H9 (cell line): ENCODE results near the gene SPATA25. TPM values are rescaled to one million over a fixed set of nuclear protein-coding genes. Genes with fewer than 3 reads are reported as not detected.

ENCODE experiments used
- DNase-seq: peaks from one replicate; pipeline ENCODE4 v3.0.0-alpha.2; 2017
- H2AFZ ChIP-seq: one replicate; pipeline ENCODE4 v1.6.1; 2013; ENCODE audit warnings: mild to moderate bottlenecking, low read length, control low read depth, moderate library complexity
- H2AK5ac ChIP-seq: 2 replicates; pipeline ENCODE4 v1.6.1; 2013; ENCODE audit warnings: low read length, control low read depth, mixed read lengths; ENCODE audit not compliant: insufficient read length
- H2BK120ac ChIP-seq: one replicate; pipeline ENCODE4 v1.6.1; 2013; ENCODE audit warnings: low read depth, mild to moderate bottlenecking, low read length, control low read depth, inconsistent platforms; ENCODE audit not compliant: poor library complexity, severe bottlenecking
- H2BK12ac ChIP-seq: 2 replicates; pipeline ENCODE4 v1.6.1; 2013; ENCODE audit warnings: low read length, control low read depth, mixed read lengths, low read depth; ENCODE audit not compliant: insufficient read length
- H2BK15ac ChIP-seq: 2 replicates; pipeline ENCODE4 v1.6.1; 2013; ENCODE audit warnings: low read depth, low read length, control low read depth
- H2BK20ac ChIP-seq: one replicate; pipeline ENCODE4 v1.6.1; 2013; ENCODE audit warnings: low read depth, mild to moderate bottlenecking, low read length, control low read depth, inconsistent platforms; ENCODE audit not compliant: poor library complexity, severe bottlenecking
- H2BK5ac ChIP-seq: 2 replicates; pipeline ENCODE4 v1.6.1; 2013; ENCODE audit warnings: low read length, control low read depth, mixed read lengths; ENCODE audit not compliant: insufficient read length
- H3K14ac ChIP-seq: 2 replicates; pipeline ENCODE4 v1.6.1; 2013; ENCODE audit warnings: low read length, control low read depth; ENCODE audit not compliant: insufficient read depth
- H3K18ac ChIP-seq: 2 replicates; pipeline ENCODE4 v1.6.1; 2013; ENCODE audit warnings: low read depth, mild to moderate bottlenecking, mixed read lengths, low read length, control low read depth; ENCODE audit not compliant: insufficient read length
- H3K23ac ChIP-seq: 2 replicates; pipeline ENCODE4 v1.6.1; 2013; ENCODE audit warnings: low read length, control low read depth, mixed read lengths, low read depth; ENCODE audit not compliant: insufficient read length
- H3K23me2 ChIP-seq: 2 replicates; pipeline ENCODE4 v1.6.1; 2013; ENCODE audit warnings: low read depth, mild to moderate bottlenecking, mixed read lengths, low read length, control low read depth; ENCODE audit not compliant: insufficient read length, poor library complexity, severe bottlenecking
- H3K27ac ChIP-seq: 2 replicates; pipeline ENCODE4 v1.5.1; 2013; ENCODE audit warnings: low read length, control low read depth, mixed read lengths, low read depth; ENCODE audit not compliant: insufficient read length
- H3K27me3 ChIP-seq: 2 replicates; pipeline ENCODE4 v1.6.1; 2013; ENCODE audit warnings: low read length, control low read depth, inconsistent platforms; ENCODE audit not compliant: insufficient read depth
- H3K4ac ChIP-seq: 2 replicates; pipeline ENCODE4 v1.6.1; 2013; ENCODE audit warnings: low read depth, mild to moderate bottlenecking, control low read depth, inconsistent platforms, low read length, moderate library complexity
- H3K4me1 ChIP-seq: 2 replicates; pipeline ENCODE4 v1.6.1; 2013; ENCODE audit warnings: low read length, control low read depth, inconsistent platforms; ENCODE audit not compliant: insufficient read depth
- H3K4me2 ChIP-seq: 2 replicates; pipeline ENCODE4 v1.6.1; 2013; ENCODE audit warnings: low read length, control low read depth, mixed read lengths; ENCODE audit not compliant: insufficient read length, insufficient read depth
- H3K56ac ChIP-seq: 2 replicates; pipeline ENCODE4 v1.6.1; 2013; ENCODE audit warnings: low read depth, mild to moderate bottlenecking, mixed read lengths, low read length, control low read depth; ENCODE audit not compliant: insufficient read length
- H3K79me1 ChIP-seq: 2 replicates; pipeline ENCODE4 v1.6.1; 2013; ENCODE audit warnings: low read depth, mild to moderate bottlenecking, moderate library complexity, low read length, control low read depth, inconsistent platforms; ENCODE audit not compliant: insufficient read depth, poor library complexity, severe bottlenecking
- H3K79me2 ChIP-seq: 2 replicates; pipeline ENCODE4 v1.6.1; 2013; ENCODE audit warnings: low read length, control low read depth, inconsistent platforms; ENCODE audit not compliant: insufficient read depth
- H3K9ac ChIP-seq: 2 replicates; pipeline ENCODE4 v1.6.1; 2013; ENCODE audit warnings: low read length, control low read depth, mixed read lengths; ENCODE audit not compliant: insufficient read length; ENCODE audit errors: extremely low read depth
- H3K9me3 ChIP-seq: one replicate; pipeline ENCODE4 v1.6.1; 2013; ENCODE audit warnings: low read depth, low read length, inconsistent platforms; ENCODE audit not compliant: control insufficient read depth
- H3T11ph ChIP-seq: one replicate; pipeline ENCODE4 v1.6.1; 2013; ENCODE audit warnings: mild to moderate bottlenecking, low read length, control low read depth, inconsistent platforms
- H4K20me1 ChIP-seq: one replicate; pipeline ENCODE4 v1.6.1; 2013; ENCODE audit not compliant: control insufficient read depth, insufficient read length, insufficient read depth
- H4K5ac ChIP-seq: 2 replicates; pipeline ENCODE4 v1.6.1; 2013; ENCODE audit warnings: low read depth, mild to moderate bottlenecking, mixed read lengths, low read length, control low read depth; ENCODE audit not compliant: insufficient read length
- H4K8ac ChIP-seq: replicated peaks from 2 replicates; pipeline ENCODE4 v1.6.1; 2013; ENCODE audit warnings: low read length, control low read depth, mixed read lengths, low read depth; ENCODE audit not compliant: insufficient read length
- H4K91ac ChIP-seq: 2 replicates; pipeline ENCODE4 v1.6.1; 2013; ENCODE audit warnings: low read depth, mild to moderate bottlenecking, moderate library complexity, mixed read lengths, low read length, control low read depth; ENCODE audit not compliant: insufficient read length
- H3K27ac Mint-ChIP-seq, 3 experiments: 2 replicates in 2 of 3; 3 replicates in 1 of 3; pipeline ENCODE4 v1.8.0; 2020 to 2021; ENCODE audit warnings: mixed read lengths in 3 of 3, mild to moderate bottlenecking in 1 of 3, moderate library complexity in 1 of 3
- H3K27me3 Mint-ChIP-seq: 2 replicates; pipeline ENCODE4 v1.8.0; 2021; ENCODE audit warnings: low read depth, mild to moderate bottlenecking, moderate library complexity, mixed read lengths
- H3K36me3 Mint-ChIP-seq, 3 experiments: 2 replicates in 2 of 3; 3 replicates in 1 of 3; pipeline ENCODE4 v1.8.0; 2020 to 2021; ENCODE audit warnings: low read depth in 3 of 3, mixed read lengths in 3 of 3; ENCODE audit not compliant: insufficient read depth in 1 of 3
- H3K4me1 Mint-ChIP-seq, 2 experiments: 2 replicates each; pipeline ENCODE4 v1.8.0; 2020; ENCODE audit warnings: mixed read lengths in 2 of 2
- H3K4me3 Mint-ChIP-seq, 2 experiments: 2 replicates in 1 of 2; 3 replicates in 1 of 2; pipeline ENCODE4 v1.8.0; 2020 to 2021; ENCODE audit warnings: mild to moderate bottlenecking in 2 of 2, mixed read lengths in 2 of 2, moderate library complexity in 1 of 2
- H3K9me3 Mint-ChIP-seq, 2 experiments: 2 replicates in 1 of 2; 3 replicates in 1 of 2; pipeline ENCODE4 v1.8.0; 2020; ENCODE audit warnings: mild to moderate bottlenecking in 2 of 2, mixed read lengths in 2 of 2, moderate library complexity in 1 of 2
- WGBS: extraction: QIAGEN DNeasy Blood & Tissue Kit; methylation state at CpG from one replicate; pipeline ENCODE4 v1.1.7; 2013; ENCODE audit warnings: missing lambda C conversion rate, low lambda C conversion rate, mixed read lengths; ENCODE audit not compliant: insufficient read length; ENCODE audit errors: extremely low coverage; 5-methylcytosine and 5-hydroxymethylcytosine counted together
- total RNA-seq: library from RNA; stranded (reverse); gene quantifications from 2 replicates; pipeline ENCODE4 v1.2.1, GENCODE V29; 2021
- TF ChIP-seq, protein P1 (sequence below): fragments of 200-600 bp; sonication (generic); conservative IDR thresholded peaks from 3 replicates; pipeline ENCODE4 v1.8.0; 2021; ENCODE audit warnings: antibody characterized with exemption, mild to moderate bottlenecking

The SPATA25 gene
- total RNA-seq, 1 experiment from 2014 or later: 2.4 TPM

DNA sequence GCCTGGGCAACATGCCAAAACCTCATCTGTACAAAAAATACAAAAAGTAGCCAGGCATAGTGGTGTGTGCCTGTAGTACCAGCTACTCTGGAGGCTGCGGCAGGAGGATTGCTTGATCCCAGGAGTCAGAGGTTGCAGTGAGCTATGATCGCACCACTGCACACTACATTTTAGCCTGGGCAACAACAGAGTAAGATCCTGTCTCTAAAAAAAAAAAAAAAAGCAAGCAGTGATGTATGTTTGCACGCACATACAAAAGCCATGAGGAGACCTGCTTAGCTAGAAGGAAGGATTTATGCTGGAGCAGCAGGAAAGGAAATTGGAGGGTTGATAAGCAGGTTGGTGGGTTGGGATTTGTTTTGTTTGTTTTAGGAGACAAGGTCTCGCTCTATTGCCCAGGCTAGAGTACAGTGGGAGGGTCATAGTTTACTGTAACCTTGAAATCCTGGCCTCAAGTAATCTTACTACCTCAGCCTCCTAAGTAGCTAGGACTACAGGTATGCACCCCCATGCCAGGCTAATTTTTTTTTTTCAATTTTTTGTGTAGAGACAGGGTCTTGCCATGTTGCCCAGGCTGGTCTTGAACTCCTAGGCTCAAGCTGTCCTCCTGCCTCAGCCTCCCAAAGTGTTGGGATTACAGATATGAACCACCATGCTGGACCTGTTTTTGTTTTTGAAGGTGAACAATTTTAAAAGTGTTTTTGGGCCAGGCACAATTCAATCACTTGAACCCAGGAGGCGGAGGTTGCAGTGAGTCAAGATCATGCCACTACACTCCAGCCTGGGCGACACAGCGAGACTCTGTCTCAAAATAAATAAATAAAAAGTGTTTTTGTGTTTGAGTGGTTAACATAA, 26.0 kb downstream of the SPATA25 start:
- Histone ChIP-seq H2BK15ac (no peak overlapping the region; the same call in 1 of the 2 replicates), H2AFZ (no peak overlapping the region), H2BK12ac (no peak overlapping the region), H4K91ac (no peak overlapping the region), H3K4me2 (no peak overlapping the region), H2BK120ac (no peak overlapping the region), H3K56ac (no peak overlapping the region), H3K9ac (no peak overlapping the region), H3K27me3 (no peaks in the 10 kb centered on the region), H3K4me1 (peaks cover 2% of the 10 kb centered on the region; the same call in 1 of the 2 replicates), H4K5ac (no peak overlapping the region), H3K23ac (no peak overlapping the region), H3K23me2 (peaks cover 5% of the 10 kb centered on the region), H3K4ac (no peak overlapping the region), H2BK20ac (no peak overlapping the region), H4K20me1 (peaks cover 2% of the 10 kb centered on the region), H3K79me1 (no peaks in the 10 kb centered on the region), H2AK5ac (no peak overlapping the region), H3T11ph (no peak overlapping the region), H3K27ac (no peak overlapping the region), H3K9me3 (no peaks in the 10 kb centered on the region), H3K14ac (no peak overlapping the region), H3K79me2 (peaks cover 3% of the 10 kb centered on the region; the same call in 1 of the 2 replicates), H3K18ac (no peak overlapping the region), H2BK5ac (no peak overlapping the region), H4K8ac (no peak overlapping the region)
- no peaks in the 10 kb centered on the region for H3K27me3 Mint-ChIP-seq
- H3K9me3 Mint-ChIP-seq: no peaks in the 10 kb centered on the region
- DNase-seq: no peak
- TF ChIP-seq, protein P1, sequence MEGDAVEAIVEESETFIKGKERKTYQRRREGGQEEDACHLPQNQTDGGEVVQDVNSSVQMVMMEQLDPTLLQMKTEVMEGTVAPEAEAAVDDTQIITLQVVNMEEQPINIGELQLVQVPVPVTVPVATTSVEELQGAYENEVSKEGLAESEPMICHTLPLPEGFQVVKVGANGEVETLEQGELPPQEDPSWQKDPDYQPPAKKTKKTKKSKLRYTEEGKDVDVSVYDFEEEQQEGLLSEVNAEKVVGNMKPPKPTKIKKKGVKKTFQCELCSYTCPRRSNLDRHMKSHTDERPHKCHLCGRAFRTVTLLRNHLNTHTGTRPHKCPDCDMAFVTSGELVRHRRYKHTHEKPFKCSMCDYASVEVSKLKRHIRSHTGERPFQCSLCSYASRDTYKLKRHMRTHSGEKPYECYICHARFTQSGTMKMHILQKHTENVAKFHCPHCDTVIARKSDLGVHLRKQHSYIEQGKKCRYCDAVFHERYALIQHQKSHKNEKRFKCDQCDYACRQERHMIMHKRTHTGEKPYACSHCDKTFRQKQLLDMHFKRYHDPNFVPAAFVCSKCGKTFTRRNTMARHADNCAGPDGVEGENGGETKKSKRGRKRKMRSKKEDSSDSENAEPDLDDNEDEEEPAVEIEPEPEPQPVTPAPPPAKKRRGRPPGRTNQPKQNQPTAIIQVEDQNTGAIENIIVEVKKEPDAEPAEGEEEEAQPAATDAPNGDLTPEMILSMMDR: no peak
- no peak overlapping the region for H3K4me3 Mint-ChIP-seq
- no CpG with 5 or more reads among the region's 7 CpGs for WGBS
- peaks cover 22% of the 10 kb centered on the region in 2 experiments for H3K4me1 Mint-ChIP-seq
- 0 out of 7 replicates have a peak overlapping the region, but pooled peaks of 1 of the 3 experiments have one; percentile 61 for H3K27ac Mint-ChIP-seq
- peaks cover 0 to 7% (median 2%) of the 10 kb centered on the region in 3 experiments; a peak in 3 of 7 replicates for H3K36me3 Mint-ChIP-seq
